ENCODE results near the gene TOX4. TPM values are rescaled to one million over a fixed set of nuclear protein-coding genes. Genes with fewer than 3 reads are reported as not detected.

The TOX4 gene
- total and polyA plus RNA-seq, 9 of the 15 experiments (the other 6 are each of a cell fraction or from before 2014, with no cell fraction given) = 9.9 to 76.5 (median 41.0) TPM

DNA sequence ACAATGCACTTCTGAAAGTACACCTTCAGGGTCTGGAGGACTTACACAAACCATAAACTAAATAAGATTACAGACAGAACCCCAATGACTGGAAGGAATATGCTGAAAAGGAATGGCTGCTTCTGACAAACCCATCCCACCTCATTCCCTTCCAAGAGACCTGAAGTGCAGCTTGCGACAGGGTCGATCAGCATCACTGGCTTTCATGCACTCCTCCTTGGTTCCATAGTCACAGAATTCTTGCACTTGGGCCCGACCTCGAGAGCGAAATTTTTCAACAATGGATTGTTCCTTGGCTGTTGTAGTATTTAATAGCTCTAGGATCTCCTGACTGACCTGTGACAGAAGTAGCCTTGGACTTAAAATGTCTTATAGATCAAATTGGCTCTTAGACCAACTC, 24.6 kb downstream of the TOX4 start (continued):
- TF ChIP-seq, protein P1, sequence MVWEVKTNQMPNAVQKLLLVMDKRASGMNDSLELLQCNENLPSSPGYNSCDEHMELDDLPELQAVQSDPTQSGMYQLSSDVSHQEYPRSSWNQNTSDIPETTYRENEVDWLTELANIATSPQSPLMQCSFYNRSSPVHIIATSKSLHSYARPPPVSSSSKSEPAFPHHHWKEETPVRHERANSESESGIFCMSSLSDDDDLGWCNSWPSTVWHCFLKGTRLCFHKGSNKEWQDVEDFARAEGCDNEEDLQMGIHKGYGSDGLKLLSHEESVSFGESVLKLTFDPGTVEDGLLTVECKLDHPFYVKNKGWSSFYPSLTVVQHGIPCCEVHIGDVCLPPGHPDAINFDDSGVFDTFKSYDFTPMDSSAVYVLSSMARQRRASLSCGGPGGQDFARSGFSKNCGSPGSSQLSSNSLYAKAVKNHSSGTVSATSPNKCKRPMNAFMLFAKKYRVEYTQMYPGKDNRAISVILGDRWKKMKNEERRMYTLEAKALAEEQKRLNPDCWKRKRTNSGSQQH (CRISPR knock-in tag; IDR thresholded peaks at IDR 0.05) = no peak
- no peak for TF ChIP-seq SUPT5H (IDR thresholded peaks at IDR 0.05)
- no peak for TF ChIP-seq U2AF2 (optimal IDR thresholded peaks at IDR 0.05; ENCODE audit: low read depth, low read length)
- TF ChIP-seq, protein P2, sequence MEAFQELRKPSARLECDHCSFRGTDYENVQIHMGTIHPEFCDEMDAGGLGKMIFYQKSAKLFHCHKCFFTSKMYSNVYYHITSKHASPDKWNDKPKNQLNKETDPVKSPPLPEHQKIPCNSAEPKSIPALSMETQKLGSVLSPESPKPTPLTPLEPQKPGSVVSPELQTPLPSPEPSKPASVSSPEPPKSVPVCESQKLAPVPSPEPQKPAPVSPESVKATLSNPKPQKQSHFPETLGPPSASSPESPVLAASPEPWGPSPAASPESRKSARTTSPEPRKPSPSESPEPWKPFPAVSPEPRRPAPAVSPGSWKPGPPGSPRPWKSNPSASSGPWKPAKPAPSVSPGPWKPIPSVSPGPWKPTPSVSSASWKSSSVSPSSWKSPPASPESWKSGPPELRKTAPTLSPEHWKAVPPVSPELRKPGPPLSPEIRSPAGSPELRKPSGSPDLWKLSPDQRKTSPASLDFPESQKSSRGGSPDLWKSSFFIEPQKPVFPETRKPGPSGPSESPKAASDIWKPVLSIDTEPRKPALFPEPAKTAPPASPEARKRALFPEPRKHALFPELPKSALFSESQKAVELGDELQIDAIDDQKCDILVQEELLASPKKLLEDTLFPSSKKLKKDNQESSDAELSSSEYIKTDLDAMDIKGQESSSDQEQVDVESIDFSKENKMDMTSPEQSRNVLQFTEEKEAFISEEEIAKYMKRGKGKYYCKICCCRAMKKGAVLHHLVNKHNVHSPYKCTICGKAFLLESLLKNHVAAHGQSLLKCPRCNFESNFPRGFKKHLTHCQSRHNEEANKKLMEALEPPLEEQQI (IDR thresholded peaks at IDR 0.05) = no peak
- TF ChIP-seq ZNF212 (CRISPR knock-in tag; IDR thresholded peaks at IDR 0.05) = no peak
- no peak for TF ChIP-seq NR2C1 (IDR thresholded peaks at IDR 0.05)
- TF ChIP-seq NR2C1 (tag; IDR thresholded peaks at IDR 0.05) = no peak
- TF ChIP-seq STAT5A (IDR thresholded peaks at IDR 0.05; ENCODE audit: borderline replicate concordance, low read length) = no peak

DNA sequence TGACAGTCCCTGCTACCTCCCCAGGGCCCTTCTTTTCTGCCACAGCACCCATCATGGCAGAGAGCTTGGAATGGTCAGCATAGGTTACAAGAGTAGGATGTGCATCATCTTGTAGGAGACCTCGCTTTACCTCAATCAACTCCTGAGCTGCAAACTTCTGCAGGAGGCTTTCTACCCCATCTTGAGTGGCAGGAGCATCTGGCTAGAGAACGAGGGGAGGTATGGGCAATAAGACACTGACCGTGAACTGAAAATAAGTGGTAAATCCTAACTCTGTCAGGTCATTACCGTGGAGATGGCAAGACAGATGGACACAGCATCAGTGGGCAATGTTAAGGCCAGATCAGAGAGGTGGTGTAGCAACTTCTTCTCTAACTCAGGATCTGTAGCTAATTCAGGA, 26.4 kb downstream of the TOX4 start:
- Histone ChIP-seq H3K27ac (ENCODE audit: extremely low read depth, low read depth, low read length) (no peak overlapping the region), H3K9ac (ENCODE audit: insufficient read depth in 1 of 2, low read depth in 2 of 2, low read length in 2 of 2) (no peak overlapping the region), H3K4me2 (ENCODE audit: insufficient read depth, low read length) (no peak overlapping the region), H3K36me3 (ENCODE audit: control insufficient read depth, insufficient read depth, low read length) (peaks cover 85% of the 10 kb centered on the region), H3K4me3 (no peak overlapping the region), H3K27me3 (ENCODE audit: control insufficient read depth in 2 of 2, insufficient read depth in 2 of 2, low read length in 2 of 2) (no peaks in the 10 kb centered on the region), H3K4me1 (replicated peaks in 1 of 2; ENCODE audit: control insufficient read depth in 2 of 2, insufficient read depth in 2 of 2, low read length in 2 of 2) (no peaks in the 10 kb centered on the region; a peak in 1 of 5 replicates), H3K9me3 (replicated peaks; ENCODE audit: control insufficient read depth, insufficient read depth, low read depth, low read length) (no peaks in the 10 kb centered on the region), H3K79me2 (ENCODE audit: control insufficient read depth, insufficient read depth, low read length) (peaks cover 38% of the 10 kb centered on the region), H4K20me1 (replicated peaks; ENCODE audit: control insufficient read depth, insufficient read depth, low read length) (no peaks in the 10 kb centered on the region; the same call in 1 of the 2 replicates), H3K9me1 (ENCODE audit: control insufficient read depth, insufficient read depth, low read length) (no peaks in the 10 kb centered on the region), H2AFZ (ENCODE audit: low read depth, low read length) (no peak overlapping the region)
- 93% methylated on average over 2 of the region's 4 CpGs for WGBS (ENCODE audit: insufficient coverage, low coverage, missing lambda C conversion rate)
- in situ Hi-C loops (cut with MboI) (loop anchor here (5.0 kb wide), 1 partner anchor 54 kb away; no protein-coding TSS in a partner anchor), intact Hi-C loops (cut with micrococcal nuclease) (no loop called here)
- no TSS peak for BruUV-seq (replicated peaks)
- ATAC-seq (no peak; the same call in 2 of the 3 replicates), FAIRE-seq (no peak), DNase-seq (ENCODE audit: extremely low read depth in 1 of 4, low spot score in 3 of 4) (no peak)
- CTCF ChIA-PET (ENCODE audit: low intra/inter-chr PET ratio) = no interaction called here
- POLR2A ChIA-PET = interaction anchor here (0.7 kb wide), 1 partner anchor 21 kb away, joined by 3 read pairs; no protein-coding TSS in a partner anchor
- TF ChIP-seq SAP30 (IDR thresholded peaks at IDR 0.05; ENCODE audit: borderline replicate concordance, insufficient read depth, low read depth, low read length, poor library complexity, severe bottlenecking) = no peak
- no peak for TF ChIP-seq GABPB1 (CRISPR knock-in tag; IDR thresholded peaks at IDR 0.05)
- no peak for TF ChIP-seq ZNF717 (CRISPR knock-in tag; IDR thresholded peaks at IDR 0.05)
- no peak for TF ChIP-seq ZNF707 (CRISPR knock-in tag; conservative IDR thresholded peaks at IDR 0.05)
- no peak for TF ChIP-seq STAT5B (CRISPR knock-in tag; IDR thresholded peaks at IDR 0.05)
- TF ChIP-seq NFXL1 (CRISPR knock-in tag; IDR thresholded peaks at IDR 0.05) = no peak
- no peak for TF ChIP-seq TCFL5 (CRISPR knock-in tag; conservative IDR thresholded peaks at IDR 0.05)
- TF ChIP-seq, protein P3, sequence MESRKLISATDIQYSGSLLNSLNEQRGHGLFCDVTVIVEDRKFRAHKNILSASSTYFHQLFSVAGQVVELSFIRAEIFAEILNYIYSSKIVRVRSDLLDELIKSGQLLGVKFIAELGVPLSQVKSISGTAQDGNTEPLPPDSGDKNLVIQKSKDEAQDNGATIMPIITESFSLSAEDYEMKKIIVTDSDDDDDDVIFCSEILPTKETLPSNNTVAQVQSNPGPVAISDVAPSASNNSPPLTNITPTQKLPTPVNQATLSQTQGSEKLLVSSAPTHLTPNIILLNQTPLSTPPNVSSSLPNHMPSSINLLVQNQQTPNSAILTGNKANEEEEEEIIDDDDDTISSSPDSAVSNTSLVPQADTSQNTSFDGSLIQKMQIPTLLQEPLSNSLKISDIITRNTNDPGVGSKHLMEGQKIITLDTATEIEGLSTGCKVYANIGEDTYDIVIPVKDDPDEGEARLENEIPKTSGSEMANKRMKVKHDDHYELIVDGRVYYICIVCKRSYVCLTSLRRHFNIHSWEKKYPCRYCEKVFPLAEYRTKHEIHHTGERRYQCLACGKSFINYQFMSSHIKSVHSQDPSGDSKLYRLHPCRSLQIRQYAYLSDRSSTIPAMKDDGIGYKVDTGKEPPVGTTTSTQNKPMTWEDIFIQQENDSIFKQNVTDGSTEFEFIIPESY (CRISPR knock-in tag; IDR thresholded peaks at IDR 0.05) = no peak
